ENCODE results near the gene DHRS13.

The DHRS13 gene

DNA sequence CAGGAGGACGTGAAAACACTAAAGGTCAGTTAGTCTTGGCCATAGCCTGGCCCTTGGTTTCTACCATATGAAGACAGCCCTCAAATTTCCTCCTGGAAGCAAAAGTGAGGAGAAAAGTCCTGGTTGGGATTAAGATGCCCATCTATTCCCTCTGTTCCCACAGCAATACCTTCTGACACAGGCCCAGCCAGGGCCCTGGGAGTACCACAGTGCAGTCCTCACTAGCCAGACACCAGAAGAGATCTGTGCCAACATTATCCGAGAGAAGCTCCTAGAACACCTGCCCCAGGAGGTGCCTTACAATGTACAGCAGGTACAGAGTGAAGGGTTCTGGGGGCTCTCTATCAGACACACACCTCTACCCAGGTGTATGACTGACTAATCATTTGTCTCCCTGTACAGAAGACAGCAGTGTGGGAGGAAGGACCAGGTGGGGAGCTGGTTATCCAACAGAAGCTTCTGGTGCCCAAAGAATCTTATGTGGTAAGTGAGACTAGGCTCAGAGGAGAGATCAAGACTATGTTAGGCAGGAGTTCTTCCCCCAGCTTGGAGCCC, 44.0 kb downstream of the DHRS13 start:
- no peak for DNase-seq (ENCODE audit: low spot score)

DNA sequence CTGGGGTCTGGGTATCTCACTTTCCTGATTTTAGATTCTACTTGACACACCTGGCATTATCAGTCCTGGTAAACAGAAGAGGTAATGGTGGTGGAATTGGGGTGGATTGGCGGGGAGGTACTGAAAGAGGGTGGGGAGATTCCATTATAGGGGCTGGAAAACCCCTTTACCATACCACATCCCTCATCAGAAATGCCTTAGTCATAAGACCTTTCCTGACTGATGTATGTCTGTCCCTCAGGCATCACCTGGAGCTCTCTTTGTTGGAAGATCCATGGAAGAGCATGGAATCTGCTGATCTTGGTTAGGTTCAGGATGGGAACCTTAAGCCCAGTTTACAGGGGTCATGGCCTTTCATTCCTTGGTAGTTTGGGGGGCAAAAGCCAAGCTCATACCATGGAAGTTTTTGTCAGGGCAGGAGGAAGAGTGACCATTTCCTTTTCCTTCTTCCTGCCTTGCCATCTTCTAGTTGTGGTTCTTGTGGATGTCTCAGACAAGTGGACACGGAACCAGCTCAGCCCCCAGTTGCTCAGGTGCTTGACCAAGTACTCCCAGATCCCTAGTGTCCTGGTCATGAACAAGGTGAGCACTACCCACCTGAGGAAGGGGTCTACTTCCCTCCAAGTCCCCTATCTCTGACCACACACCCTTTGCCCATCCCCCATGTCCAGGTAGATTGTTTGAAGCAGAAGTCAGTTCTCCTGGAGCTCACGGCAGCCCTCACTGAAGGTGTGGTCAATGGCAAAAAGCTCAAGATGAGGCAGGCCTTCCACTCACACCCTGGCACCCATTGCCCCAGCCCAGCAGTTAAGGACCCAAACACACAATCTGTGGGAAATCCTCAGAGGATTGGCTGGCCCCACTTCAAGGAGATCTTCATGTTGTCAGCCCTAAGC, 44.7 kb downstream of the DHRS13 start:
- no peak for DNase-seq (ENCODE audit: low spot score)

DNA sequence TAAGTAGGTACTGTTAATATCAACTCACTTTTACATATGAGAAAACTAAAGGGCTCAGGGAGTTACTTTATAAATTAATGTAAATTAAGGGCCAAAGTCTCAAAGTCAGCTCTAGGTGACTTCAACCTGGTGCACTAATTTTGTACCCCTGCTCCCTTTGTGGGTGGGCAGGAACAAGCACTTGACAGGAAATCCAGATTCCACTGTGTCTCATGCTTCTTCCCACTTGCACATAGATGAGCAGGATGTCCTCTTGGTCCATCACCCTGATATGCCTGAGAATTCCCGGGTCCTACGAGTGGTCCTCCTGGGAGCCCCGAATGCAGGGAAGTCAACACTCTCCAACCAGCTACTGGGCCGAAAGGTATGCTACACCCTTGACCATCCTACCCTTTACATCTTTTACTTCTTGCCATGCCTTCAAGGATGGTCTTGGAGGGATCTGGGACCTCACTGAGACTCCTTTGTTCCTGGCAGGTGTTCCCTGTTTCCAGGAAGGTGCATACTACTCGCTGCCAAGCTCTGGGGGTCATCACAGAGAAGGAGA, 46.8 kb downstream of the DHRS13 start:
- no peak for DNase-seq (ENCODE audit: low spot score)

DNA sequence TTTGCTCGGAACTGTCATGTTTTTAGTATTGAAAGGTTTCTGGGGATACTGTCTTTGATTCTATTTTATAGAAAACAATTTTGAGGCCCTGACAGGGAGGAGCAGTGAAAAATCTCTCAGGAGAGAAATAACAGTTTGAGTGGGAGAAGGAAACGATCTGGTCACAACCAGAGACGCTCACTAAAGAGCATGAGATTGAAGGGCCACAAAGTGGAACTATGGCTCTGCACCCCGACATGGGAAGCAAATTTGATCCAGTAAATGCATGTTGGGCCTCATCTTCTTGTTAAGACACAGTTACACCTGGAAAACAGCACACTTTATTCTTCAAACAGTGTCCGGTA, 47.6 kb downstream of the DHRS13 start:
- no peak for DNase-seq (ENCODE audit: low spot score)

DNA sequence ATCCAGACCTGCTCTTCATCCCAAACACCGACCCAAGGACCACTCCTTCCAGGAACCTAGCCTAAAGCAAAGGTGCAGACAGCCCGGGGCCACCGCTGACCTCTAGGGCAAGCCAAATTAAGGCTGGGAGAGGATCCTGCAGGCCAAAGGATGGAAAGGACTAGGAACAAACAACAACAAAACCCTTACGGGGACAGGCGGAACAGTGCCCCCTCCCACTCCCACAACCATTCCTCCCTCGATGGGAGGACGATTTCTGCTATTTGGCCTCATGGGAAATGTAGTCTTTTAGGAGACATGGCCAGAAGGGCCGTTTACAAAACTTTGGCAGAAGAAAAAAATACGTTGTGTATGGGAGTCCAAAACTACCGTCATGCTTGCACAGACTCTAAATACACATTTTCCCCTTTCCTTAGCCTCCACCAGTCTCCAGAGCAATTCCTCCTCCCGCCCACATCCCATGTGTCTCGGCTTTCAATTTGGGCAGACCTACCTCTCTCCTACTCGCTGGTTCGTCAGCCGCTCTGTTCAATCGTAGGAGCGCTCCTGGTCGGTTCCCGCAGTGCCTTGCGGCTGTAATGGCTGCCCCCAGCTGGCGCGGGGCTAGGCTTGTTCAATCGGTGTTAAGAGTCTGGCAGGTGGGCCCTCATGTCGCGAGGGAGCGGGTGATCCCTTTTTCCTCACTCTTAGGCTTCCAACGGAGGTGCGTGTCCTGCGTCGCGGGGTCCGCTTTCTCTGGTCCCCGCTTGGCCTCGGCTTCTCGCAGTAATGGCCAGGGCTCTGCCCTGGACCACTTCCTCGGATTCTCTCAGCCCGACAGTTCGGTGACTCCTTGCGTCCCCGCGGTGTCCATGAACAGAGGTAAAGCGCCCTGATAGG, 48.2 kb downstream of the DHRS13 start, which contains the start of gene ERAL1:
Gene ERAL1, plus strand, starts transcription at position 560 of the 879 bp plus-strand sequence. Its CDS starts 19 bp downstream, at position 579.
- peak; percentile 87 for DNase-seq (ENCODE audit: low spot score)

DNA sequence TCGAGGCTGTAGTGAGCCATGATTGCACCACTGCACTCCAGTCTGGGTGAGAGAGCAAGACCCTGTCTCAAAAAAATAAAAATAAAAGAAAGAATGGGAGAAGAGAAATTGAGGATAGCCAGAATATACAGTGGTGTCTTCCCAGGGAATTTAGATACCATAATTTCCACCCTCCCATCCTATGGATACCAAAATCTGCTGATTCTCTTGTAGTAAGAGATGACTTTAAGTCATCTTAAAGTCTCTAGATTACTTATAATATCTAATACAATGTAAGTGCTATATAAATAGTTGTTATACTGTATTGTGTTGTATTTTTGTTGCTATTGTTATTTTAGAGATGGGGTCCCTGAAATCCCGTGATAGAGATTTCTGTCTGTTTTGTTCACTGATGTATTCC, 49.6 kb downstream of the DHRS13 start:
- DNase-seq (ENCODE audit: low spot score): no peak

DNA sequence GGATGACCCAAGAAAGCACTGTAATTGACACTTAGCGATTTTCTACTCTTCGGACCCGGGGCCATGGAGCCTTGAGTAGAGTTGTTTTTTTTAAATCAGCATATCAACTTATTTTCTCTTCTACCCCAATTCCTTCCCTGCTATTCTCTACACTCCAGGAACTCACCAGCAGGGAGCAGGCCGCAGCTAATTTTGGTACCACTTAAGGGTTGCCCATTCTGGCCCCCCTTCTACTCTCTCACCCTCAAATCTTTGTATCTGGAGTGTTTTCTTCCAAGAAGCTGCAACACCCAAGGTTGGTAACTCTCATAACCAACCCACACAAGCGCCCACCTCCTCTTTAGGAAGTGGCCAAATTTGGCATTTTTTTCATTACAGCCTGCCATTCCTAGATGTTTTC, 53.6 kb downstream of the DHRS13 start:
- no peak for DNase-seq (ENCODE audit: low spot score)

DNA sequence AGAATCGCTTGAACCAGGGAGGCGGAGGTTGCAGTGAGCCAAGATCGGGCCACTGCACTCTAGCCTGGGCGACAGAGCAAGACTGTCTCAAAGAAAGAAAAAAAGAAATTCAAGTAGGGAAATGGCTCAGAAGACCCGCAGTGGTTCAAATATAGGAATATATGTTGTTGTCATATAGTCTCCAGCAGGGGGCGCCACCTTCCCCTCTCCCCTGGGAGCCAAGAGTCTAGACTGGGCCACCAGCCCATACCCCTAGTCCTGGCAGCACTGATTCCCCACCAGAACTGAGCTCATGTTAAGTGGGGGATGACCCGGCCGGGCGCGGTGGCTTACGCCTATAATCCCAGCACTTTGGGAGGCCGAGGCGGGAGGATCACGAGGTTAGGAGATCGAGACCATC, 54.2 kb downstream of the DHRS13 start:
- DNase-seq (ENCODE audit: low spot score): peak; percentile 42

All from HuH-7.5 (cell line).